ENCODE data around the gene ATP9B.

Gene ATP9B

DNA sequence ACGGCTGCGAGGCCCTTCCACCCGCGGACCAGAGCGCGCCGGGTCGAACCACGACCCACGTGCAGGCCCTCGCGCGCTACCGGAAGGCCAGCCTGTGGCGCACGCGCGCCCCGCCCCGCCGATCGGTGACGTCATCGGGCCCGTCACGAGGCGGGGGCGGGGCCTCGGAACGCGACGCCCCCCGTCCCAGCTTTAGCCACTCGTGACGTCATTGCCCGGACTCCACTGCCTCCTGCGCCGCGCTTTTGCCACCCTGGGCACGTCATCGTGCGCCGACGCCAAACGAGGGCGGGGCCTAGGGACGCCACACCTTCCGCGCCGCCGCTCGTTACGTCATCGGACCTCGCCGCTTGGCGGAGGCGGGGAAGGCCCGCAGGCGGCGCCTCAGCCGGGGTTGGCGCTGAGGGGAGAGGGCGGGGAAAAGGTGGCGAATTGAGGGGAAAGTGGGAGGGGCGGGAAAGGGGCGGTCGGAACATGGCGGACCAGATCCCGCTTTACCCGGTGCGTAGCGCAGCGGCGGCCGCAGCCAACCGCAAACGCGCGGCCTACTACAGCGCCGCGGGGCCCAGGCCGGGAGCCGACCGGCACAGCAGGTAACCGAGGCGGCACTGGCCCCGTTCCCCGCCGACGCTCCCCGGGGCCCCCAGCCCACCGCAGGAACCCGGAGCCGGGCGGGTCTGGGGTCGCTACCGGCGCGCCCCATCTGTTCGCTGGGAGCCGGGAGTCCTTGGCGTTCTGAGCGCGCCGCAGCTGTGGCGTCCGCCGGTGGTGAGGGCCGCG is at the start of gene ATP9B:
TSS of gene ATP9B (plus strand) at position 458 of the 780 bp plus-strand sequence. CDS start at position 475, 17 bp downstream.
- no peaks in the 10 kb centered on the region for H3K36me3 ChIP-seq (ENCODE audit: control insufficient read depth, insufficient read depth, low read length)
- DNase-seq (ENCODE audit: low read depth, low spot score), result peak; percentile 71
- no CpG with 5 or more reads among the region's 112 CpGs for WGBS (ENCODE audit: insufficient coverage, insufficient read length)

DNA sequence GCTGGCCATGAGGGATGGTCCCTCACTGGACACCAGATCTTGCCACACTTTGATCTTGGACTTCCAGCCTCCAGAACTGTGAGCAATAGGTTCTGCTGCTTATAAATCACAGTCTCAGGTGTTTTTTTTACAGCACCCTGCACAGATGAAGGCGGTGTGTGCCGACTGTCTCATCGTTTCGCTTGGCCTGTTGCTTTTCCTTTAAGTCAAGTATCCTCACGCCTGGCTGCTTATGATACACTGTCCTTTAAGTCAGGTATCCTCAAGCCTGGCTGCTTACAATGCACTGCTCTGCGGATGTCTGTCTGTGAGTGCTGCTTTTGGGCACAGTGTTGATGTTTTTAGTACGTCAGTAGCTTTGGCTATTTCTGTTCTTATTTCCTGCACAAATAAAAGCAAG is 49.3 kb upstream of the ATP9B start:
- Histone ChIP-seq H3K4me3 (ENCODE audit: low read length) (no peak overlapping the region), H3K36me3 (ENCODE audit: control insufficient read depth, insufficient read depth, low read length) (no peaks in the 10 kb centered on the region), H3K27me3 (ENCODE audit: control insufficient read depth, insufficient read depth, low read length) (no peaks in the 10 kb centered on the region), H3K27ac (ENCODE audit: low read length) (no peak overlapping the region), H3K9me3 (ENCODE audit: control insufficient read depth, insufficient read depth, low read length) (no peaks in the 10 kb centered on the region), H3K4me1 (ENCODE audit: control insufficient read depth, insufficient read depth, low read length) (no peaks in the 10 kb centered on the region; the same call in 1 of the 2 replicates)
- DNase-seq (ENCODE audit: low read depth, low spot score), result no peak
- no CpG with 5 or more reads among the region's 7 CpGs for WGBS (ENCODE audit: insufficient coverage, insufficient read length)

More for the DNA sequence above, at the start of gene ATP9B:
- H3K4me1 ChIP-seq (ENCODE audit: control insufficient read depth, insufficient read depth, low read length), result peaks cover 1% of the 10 kb centered on the region; the same call in 1 of the 2 replicates
- H3K4me3 ChIP-seq (ENCODE audit: low read length), result peak within 1 kb of the TSS; percentile 98
- no peak within 1 kb of the TSS for H3K27ac ChIP-seq (ENCODE audit: low read length)
- peaks cover 2% of the 10 kb centered on the region; the same call in 1 of the 2 replicates for H3K27me3 ChIP-seq (ENCODE audit: control insufficient read depth, insufficient read depth, low read length)
- H3K9me3 ChIP-seq (ENCODE audit: control insufficient read depth, insufficient read depth, low read length), result no peaks in the 10 kb centered on the region; the same call in 1 of the 2 replicates

DNA sequence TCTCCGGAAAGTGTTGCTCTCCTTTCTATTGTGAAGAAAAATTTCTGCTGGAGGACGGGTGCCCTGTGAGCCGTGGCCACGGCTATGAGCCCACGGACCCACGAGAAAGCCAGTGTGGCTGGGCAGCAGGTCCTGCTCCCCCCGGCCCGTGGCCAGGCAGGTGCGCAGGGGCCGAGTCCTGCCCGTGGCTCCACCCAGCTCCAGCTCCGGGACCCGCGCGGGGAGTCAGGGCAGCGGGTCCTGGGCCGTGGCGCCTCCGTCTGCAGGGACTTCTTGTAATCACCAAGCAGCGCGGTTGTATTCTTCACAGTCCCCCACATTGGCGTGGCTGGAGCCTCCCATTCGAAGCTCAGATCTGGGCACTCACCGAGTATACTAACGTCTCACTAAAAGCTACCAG is 46.6 kb upstream of the ATP9B start:
- no peak overlapping the region for H3K27ac ChIP-seq (ENCODE audit: low read length)
- peaks cover 1% of the 10 kb centered on the region; the same call in 1 of the 2 replicates for H3K4me1 ChIP-seq (ENCODE audit: control insufficient read depth, insufficient read depth, low read length)
- H3K9me3 ChIP-seq (ENCODE audit: control insufficient read depth, insufficient read depth, low read length), result no peaks in the 10 kb centered on the region
- DNase-seq (ENCODE audit: low read depth, low spot score), result no peak
- H3K36me3 ChIP-seq (ENCODE audit: control insufficient read depth, insufficient read depth, low read length), result no peaks in the 10 kb centered on the region
- H3K27me3 ChIP-seq (ENCODE audit: control insufficient read depth, insufficient read depth, low read length), result no peaks in the 10 kb centered on the region
- no peak overlapping the region for H3K4me3 ChIP-seq (ENCODE audit: low read length)
- no CpG with 5 or more reads among the region's 25 CpGs for WGBS (ENCODE audit: insufficient coverage, insufficient read length)

DNA sequence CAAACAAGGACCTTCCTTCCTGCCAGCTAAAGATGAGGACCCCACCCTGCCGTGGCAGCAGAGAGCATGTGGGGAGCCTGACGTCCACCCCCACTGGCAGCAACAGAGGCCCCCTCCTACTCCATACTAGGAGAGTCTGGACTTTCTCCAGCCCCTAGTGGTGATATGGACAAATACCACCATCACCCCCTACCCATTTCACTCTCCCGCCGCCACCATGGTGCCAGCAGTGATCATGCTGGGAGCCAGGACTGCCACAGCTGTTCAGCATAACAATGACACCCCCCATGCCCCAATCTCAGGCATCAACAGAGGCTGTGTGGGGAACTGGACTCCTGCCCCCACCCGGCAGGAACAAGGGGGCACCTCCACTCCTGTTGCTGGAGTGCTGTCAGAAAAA is 42.7 kb upstream of the ATP9B start:
- no CpG with 5 or more reads among the region's 5 CpGs for WGBS (ENCODE audit: insufficient coverage, insufficient read length)
- H3K27ac ChIP-seq (ENCODE audit: low read length), result no peak overlapping the region
- peak; percentile 13 for DNase-seq (ENCODE audit: low read depth, low spot score)
- no peak overlapping the region for H3K4me3 ChIP-seq (ENCODE audit: low read length)
- no peaks in the 10 kb centered on the region for H3K9me3 ChIP-seq (ENCODE audit: control insufficient read depth, insufficient read depth, low read length)
- no peaks in the 10 kb centered on the region for H3K27me3 ChIP-seq (ENCODE audit: control insufficient read depth, insufficient read depth, low read length)
- no peaks in the 10 kb centered on the region for H3K36me3 ChIP-seq (ENCODE audit: control insufficient read depth, insufficient read depth, low read length)
- 0 out of 2 replicates have a peak, but pooled peaks cover 1% of the 10 kb centered on the region for H3K4me1 ChIP-seq (ENCODE audit: control insufficient read depth, insufficient read depth, low read length)

GRCh38 chr18:79030680-79031079 is 38.5 kb upstream of the ATP9B start:
- Histone ChIP-seq H3K27ac (ENCODE audit: low read length) (no peak overlapping the region), H3K9me3 (ENCODE audit: control insufficient read depth, insufficient read depth, low read length) (no peaks in the 10 kb centered on the region), H3K27me3 (ENCODE audit: control insufficient read depth, insufficient read depth, low read length) (no peaks in the 10 kb centered on the region), H3K4me1 (ENCODE audit: control insufficient read depth, insufficient read depth, low read length) (0 out of 2 replicates have a peak, but pooled peaks cover 1% of the 10 kb centered on the region), H3K4me3 (ENCODE audit: low read length) (no peak overlapping the region), H3K36me3 (ENCODE audit: control insufficient read depth, insufficient read depth, low read length) (no peaks in the 10 kb centered on the region)
- no CpG with 5 or more reads among the region's 9 CpGs for WGBS (ENCODE audit: insufficient coverage, insufficient read length)
- no peak for DNase-seq (ENCODE audit: low read depth, low spot score)

DNA sequence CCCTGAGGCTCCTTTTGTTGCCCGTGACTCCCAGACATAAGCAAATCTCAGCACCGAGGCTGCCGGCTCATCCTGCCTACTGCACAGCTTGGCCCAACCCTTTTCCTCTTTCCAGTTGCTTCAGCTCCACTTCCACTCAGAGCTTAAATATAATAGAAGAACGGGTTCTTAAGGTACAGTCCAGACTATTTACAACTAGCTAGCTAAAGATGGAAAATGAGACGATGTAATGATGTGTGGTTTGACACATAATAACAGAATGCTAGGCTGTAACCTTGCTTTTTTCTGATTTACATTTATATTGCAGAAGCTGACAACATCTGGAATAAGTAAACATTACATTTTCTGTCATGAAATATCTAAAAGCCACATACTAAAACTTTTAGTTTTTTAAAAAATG is 26.9 kb upstream of the ATP9B start:
- no CpG with 5 or more reads among the region's 5 CpGs for WGBS (ENCODE audit: insufficient coverage, insufficient read length)
- DNase-seq (ENCODE audit: low read depth, low spot score), result no peak

GRCh38 chr18:79043288-79043687 is 25.9 kb upstream of the ATP9B start:
- Histone ChIP-seq H3K36me3 (ENCODE audit: control insufficient read depth, insufficient read depth, low read length) (no peaks in the 10 kb centered on the region), H3K27ac (ENCODE audit: low read length) (no peak overlapping the region), H3K27me3 (ENCODE audit: control insufficient read depth, insufficient read depth, low read length) (no peaks in the 10 kb centered on the region), H3K4me3 (ENCODE audit: low read length) (no peak overlapping the region), H3K4me1 (ENCODE audit: control insufficient read depth, insufficient read depth, low read length) (no peaks in the 10 kb centered on the region), H3K9me3 (ENCODE audit: control insufficient read depth, insufficient read depth, low read length) (no peaks in the 10 kb centered on the region)
- no peak for DNase-seq (ENCODE audit: low read depth, low spot score)
- WGBS (ENCODE audit: insufficient coverage, insufficient read length), result 89% methylated on average over 1 of the region's 5 CpGs

More for the DNA sequence above, 26.9 kb upstream of the ATP9B start:
- Histone ChIP-seq H3K27me3 (ENCODE audit: control insufficient read depth, insufficient read depth, low read length) (no peaks in the 10 kb centered on the region), H3K4me3 (ENCODE audit: low read length) (no peak overlapping the region), H3K4me1 (ENCODE audit: control insufficient read depth, insufficient read depth, low read length) (no peaks in the 10 kb centered on the region), H3K27ac (ENCODE audit: low read length) (no peak overlapping the region), H3K9me3 (ENCODE audit: control insufficient read depth, insufficient read depth, low read length) (0 out of 2 replicates have a peak, but pooled peaks cover 2% of the 10 kb centered on the region), H3K36me3 (ENCODE audit: control insufficient read depth, insufficient read depth, low read length) (no peaks in the 10 kb centered on the region)

DNA sequence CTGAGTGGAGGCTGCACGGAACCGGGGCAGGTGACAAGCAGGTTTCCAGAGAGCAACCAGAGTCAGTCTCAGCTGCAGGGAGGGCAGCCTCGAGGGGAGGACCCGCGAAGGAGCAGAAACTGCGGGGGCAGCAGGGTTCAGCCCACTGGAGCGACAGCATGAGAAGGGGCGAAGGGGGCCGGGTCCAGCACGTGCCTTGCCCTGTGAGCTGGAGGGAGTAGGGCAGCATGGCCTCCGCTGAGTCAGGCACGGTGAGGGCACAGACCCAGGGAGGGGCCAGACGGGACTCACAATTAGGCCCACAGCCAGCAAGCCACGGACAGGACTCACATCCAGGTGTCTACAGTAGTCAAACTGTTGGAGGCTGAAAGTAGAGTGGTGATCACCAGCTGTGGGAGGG is 22.7 kb upstream of the ATP9B start:
- no peak overlapping the region for H3K4me3 ChIP-seq (ENCODE audit: low read length)
- WGBS (ENCODE audit: insufficient coverage, insufficient read length), result no CpG with 5 or more reads among the region's 14 CpGs
- H3K27ac ChIP-seq (ENCODE audit: low read length), result no peak overlapping the region
- no peaks in the 10 kb centered on the region for H3K27me3 ChIP-seq (ENCODE audit: control insufficient read depth, insufficient read depth, low read length)
- no peaks in the 10 kb centered on the region for H3K9me3 ChIP-seq (ENCODE audit: control insufficient read depth, insufficient read depth, low read length)
- H3K4me1 ChIP-seq (ENCODE audit: control insufficient read depth, insufficient read depth, low read length), result no peaks in the 10 kb centered on the region
- DNase-seq (ENCODE audit: low read depth, low spot score), result no peak
- H3K36me3 ChIP-seq (ENCODE audit: control insufficient read depth, insufficient read depth, low read length), result no peaks in the 10 kb centered on the region

DNA sequence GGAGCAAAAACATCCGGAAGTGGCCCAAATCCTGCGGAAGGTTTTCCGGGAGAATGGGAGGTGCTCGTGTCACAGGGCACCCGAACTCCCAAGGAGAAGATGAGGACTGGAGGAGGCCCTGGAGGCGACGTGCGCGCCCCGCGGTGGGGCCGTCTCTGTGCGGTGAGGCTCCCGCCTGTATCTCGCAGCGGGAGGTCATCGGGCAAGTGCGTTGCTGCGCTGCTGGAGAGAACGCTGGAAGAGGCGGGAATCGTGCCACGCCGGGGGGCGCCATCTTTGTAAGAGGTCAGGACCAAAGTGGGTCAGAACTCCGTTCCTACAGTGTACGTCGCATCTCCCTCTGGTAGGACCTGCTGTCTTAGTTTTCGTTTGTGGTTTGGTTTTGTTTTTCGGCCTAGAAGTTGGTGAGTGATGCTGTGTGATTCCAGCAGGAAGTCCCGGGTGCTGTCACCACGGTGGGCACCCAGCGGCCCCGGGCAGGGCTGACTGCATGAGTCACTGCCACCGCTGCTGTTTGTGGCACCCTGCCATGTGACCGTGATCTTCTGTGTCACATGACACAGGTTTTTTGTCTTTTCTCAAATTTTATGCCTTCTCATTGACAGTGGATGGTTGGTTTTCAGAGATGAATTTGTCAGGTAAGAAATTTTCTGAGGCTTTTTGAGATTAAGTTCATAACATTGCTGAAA is 21.5 kb upstream of the ATP9B start:
- no peak for DNase-seq (ENCODE audit: low read depth, low spot score)
- WGBS (ENCODE audit: insufficient coverage, insufficient read length), result no CpG with 5 or more reads among the region's 36 CpGs
- Histone ChIP-seq H3K27ac (ENCODE audit: low read length) (no peak overlapping the region), H3K9me3 (ENCODE audit: control insufficient read depth, insufficient read depth, low read length) (no peaks in the 10 kb centered on the region), H3K27me3 (ENCODE audit: control insufficient read depth, insufficient read depth, low read length) (no peaks in the 10 kb centered on the region), H3K4me3 (ENCODE audit: low read length) (no peak overlapping the region), H3K4me1 (ENCODE audit: control insufficient read depth, insufficient read depth, low read length) (no peaks in the 10 kb centered on the region), H3K36me3 (ENCODE audit: control insufficient read depth, insufficient read depth, low read length) (no peaks in the 10 kb centered on the region)

DNA sequence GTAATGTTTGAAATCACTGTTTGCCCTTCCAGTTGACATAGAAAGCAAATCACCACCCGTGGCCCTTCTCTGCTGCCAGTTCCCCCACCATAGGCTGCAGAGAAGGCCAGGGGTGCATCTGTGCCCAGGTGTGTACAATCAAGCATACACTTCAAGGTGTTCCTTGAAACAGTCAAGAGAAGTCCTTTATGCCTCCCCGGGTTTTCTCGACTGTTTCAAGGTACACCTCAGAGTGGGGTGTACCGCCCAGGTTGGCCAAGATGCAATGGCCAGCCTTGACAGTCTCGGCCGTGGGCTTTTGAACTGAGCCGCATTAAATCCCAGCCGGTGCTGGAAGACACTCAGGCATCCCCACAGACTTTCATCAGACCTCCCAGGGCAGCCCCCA is 21.0 kb upstream of the ATP9B start:
- no peak for DNase-seq (ENCODE audit: low read depth, low spot score)
- Histone ChIP-seq H3K27me3 (ENCODE audit: control insufficient read depth, insufficient read depth, low read length) (no peaks in the 10 kb centered on the region), H3K9me3 (ENCODE audit: control insufficient read depth, insufficient read depth, low read length) (no peaks in the 10 kb centered on the region), H3K4me3 (ENCODE audit: low read length) (no peak overlapping the region), H3K4me1 (ENCODE audit: control insufficient read depth, insufficient read depth, low read length) (no peaks in the 10 kb centered on the region), H3K27ac (ENCODE audit: low read length) (no peak overlapping the region), H3K36me3 (ENCODE audit: control insufficient read depth, insufficient read depth, low read length) (no peaks in the 10 kb centered on the region)
- no CpG with 5 or more reads among the region's 8 CpGs for WGBS (ENCODE audit: insufficient coverage, insufficient read length)

Data from iPS DF 6.9 (cell line).